Fibroblast of lung (primary cell): Measurements from ENCODE around the gene RNF11. TPM values are rescaled to one million over a fixed set of nuclear protein-coding genes. Genes with fewer than 3 reads are reported as not detected.

Experiments
- DNase-seq, 2 donors: peaks; one replicate each; pipeline versions ENCODE4 v3.0.0 to v3.0.0-alpha.2; 2010; ENCODE audit warnings: low read depth in 2 of 2
- H2AFZ ChIP-seq: 2 replicates; pipeline ENCODE4 v1.5.1; 2012; ENCODE audit warnings: low read length, control low read depth, inconsistent platforms
- H3K27ac ChIP-seq: 2 replicates; pipeline ENCODE4 v1.5.1; 2011; ENCODE audit warnings: low read length, control low read depth; ENCODE audit not compliant: insufficient read depth
- H3K27me3 ChIP-seq: 2 replicates; pipeline ENCODE4 v1.5.1; 2011; ENCODE audit warnings: mild to moderate bottlenecking, low read length; ENCODE audit not compliant: control insufficient read depth, insufficient read depth
- H3K36me3 ChIP-seq: 2 replicates; pipeline ENCODE4 v1.5.1; 2011; ENCODE audit warnings: low read length; ENCODE audit not compliant: control insufficient read depth, insufficient read depth
- H3K4me1 ChIP-seq: 2 replicates; pipeline ENCODE4 v1.5.1; 2011; ENCODE audit warnings: low read length; ENCODE audit not compliant: control insufficient read depth, insufficient read depth; ENCODE audit errors: extremely low read depth
- H3K4me2 ChIP-seq: 2 replicates; pipeline ENCODE4 v1.5.1; 2011; ENCODE audit warnings: low read length, control low read depth; ENCODE audit not compliant: insufficient read depth; ENCODE audit errors: extremely low read depth
- H3K4me3 ChIP-seq, 4 experiments: fragments of 200-600 bp in 1 of 4; sonication (generic) in 1 of 4; replicated peaks in 1 of 4; 2 replicates each; pipeline ENCODE4 v1.5.1; 2011 to 2016; ENCODE audit warnings: low read length in 4 of 4, low read depth in 3 of 4, mild to moderate bottlenecking in 3 of 4, control low read depth in 2 of 4, inconsistent platforms in 1 of 4, mixed read lengths in 1 of 4; ENCODE audit not compliant: insufficient read depth in 1 of 4; ENCODE audit errors: control extremely low read depth in 1 of 4
- H3K79me2 ChIP-seq: 2 replicates; pipeline ENCODE4 v1.5.1; 2012; ENCODE audit warnings: mild to moderate bottlenecking, low read length, inconsistent platforms; ENCODE audit not compliant: control insufficient read depth, insufficient read depth
- H3K9ac ChIP-seq: 2 replicates; pipeline ENCODE4 v1.5.1; 2011; ENCODE audit warnings: mild to moderate bottlenecking, low read length, control low read depth; ENCODE audit not compliant: insufficient read depth
- H3K9me3 ChIP-seq: 2 replicates; pipeline ENCODE4 v1.5.1; 2012; ENCODE audit warnings: low read depth, low read length; ENCODE audit not compliant: control insufficient read depth, insufficient read depth
- H4K20me1 ChIP-seq: 2 replicates; pipeline ENCODE4 v1.5.1; 2011; ENCODE audit warnings: low read length; ENCODE audit not compliant: control insufficient read depth, insufficient read depth; ENCODE audit errors: extremely low read depth
- EZH2 ChIP-seq: IDR thresholded peaks from 2 replicates; pipeline ENCODE4 v1.5.1; 2012; ENCODE audit warnings: low read length, control low read depth, mild to moderate bottlenecking; ENCODE audit errors: missing control alignments
- polyA minus RNA-seq: library from RNA; depleted of rRNA, polyadenylated mRNA; stranded (reverse); fragments of >200 nt; gene quantifications from 2 replicates; pipeline ENCODE4 v1.2.3, GENCODE V29; 2011; ENCODE audit warnings: low replicate concordance
- polyA plus RNA-seq, 2 donors: library from polyadenylated mRNA; depleted of rRNA in 1 of 2; stranded (reverse) in 1 of 2; unstranded in 1 of 2; fragments of >200 nt; gene quantifications; 2 replicates each; pipeline ENCODE4 v1.2.1, GENCODE V29; 2011 to 2012; ENCODE audit warnings: missing spikeins in 1 of 2
- total RNA-seq: library from RNA; depleted of rRNA; stranded (reverse); fragments of >200 nt; gene quantifications from 2 replicates; pipeline ENCODE4 v1.2.1, GENCODE V29; 2014
- TF ChIP-seq, protein P1 (sequence below), 2 donors: IDR thresholded peaks in 1 of 2; conservative IDR thresholded peaks in 1 of 2; 1 replicate in 1 of 2; 2 replicates in 1 of 2; pipeline ENCODE4 v1.5.1; 2011 to 2012; ENCODE audit warnings: low read length in 2 of 2, control low read depth in 1 of 2, inconsistent platforms in 1 of 2, low read depth in 1 of 2, mild to moderate bottlenecking in 1 of 2

Gene RNF11
- total RNA-seq (97.6 and 116 TPM in 2 replicates), polyA plus RNA-seq (150 and 209 TPM in 2 replicates), polyA minus RNA-seq (118 and 123 TPM in 2 replicates)
- 104 and 119 TPM in 2 replicates for polyA plus RNA-seq (2012)

- no peaks in the 10 kb centered on the region for H3K27me3 ChIP-seq
These were observed at the start of gene RNF11 for GRCh38 chr1:51235673-51236530. RNF11 (plus strand) TSS chr1:51236273; CDS start chr1:51236757, 484 bp downstream.

DNA sequence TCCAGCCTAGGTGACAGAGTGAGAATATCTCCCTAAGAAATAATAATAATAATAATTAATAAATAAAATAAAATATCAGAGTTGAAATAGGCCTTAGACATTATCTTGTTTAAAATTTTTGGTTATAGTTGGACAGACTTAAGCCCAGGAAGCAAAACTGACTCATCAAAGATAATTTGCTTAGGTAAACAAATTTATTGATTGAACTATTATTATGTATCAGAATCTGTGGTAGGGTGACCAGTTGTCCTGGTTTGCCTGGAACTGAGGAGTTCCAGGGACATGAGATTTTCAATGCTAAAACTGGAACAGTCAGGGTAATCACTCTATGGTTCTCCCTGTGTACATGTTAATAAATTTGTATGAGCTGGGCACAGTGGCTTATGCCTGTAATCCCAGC lies 47.8 kb upstream of the RNF11 start:
- Histone ChIP-seq H3K4me2 (no peak overlapping the region), H3K9ac (no peak overlapping the region), H3K9me3 (no peaks in the 10 kb centered on the region), H3K27me3 (no peaks in the 10 kb centered on the region), H3K4me3 (no peak overlapping the region), H2AFZ (no peak overlapping the region), H3K27ac (no peak overlapping the region), H3K4me1 (no peaks in the 10 kb centered on the region), H4K20me1 (no peaks in the 10 kb centered on the region), H3K36me3 (no peaks in the 10 kb centered on the region), H3K79me2 (no peaks in the 10 kb centered on the region)
- DNase-seq: no peak
- TF ChIP-seq, protein P1, sequence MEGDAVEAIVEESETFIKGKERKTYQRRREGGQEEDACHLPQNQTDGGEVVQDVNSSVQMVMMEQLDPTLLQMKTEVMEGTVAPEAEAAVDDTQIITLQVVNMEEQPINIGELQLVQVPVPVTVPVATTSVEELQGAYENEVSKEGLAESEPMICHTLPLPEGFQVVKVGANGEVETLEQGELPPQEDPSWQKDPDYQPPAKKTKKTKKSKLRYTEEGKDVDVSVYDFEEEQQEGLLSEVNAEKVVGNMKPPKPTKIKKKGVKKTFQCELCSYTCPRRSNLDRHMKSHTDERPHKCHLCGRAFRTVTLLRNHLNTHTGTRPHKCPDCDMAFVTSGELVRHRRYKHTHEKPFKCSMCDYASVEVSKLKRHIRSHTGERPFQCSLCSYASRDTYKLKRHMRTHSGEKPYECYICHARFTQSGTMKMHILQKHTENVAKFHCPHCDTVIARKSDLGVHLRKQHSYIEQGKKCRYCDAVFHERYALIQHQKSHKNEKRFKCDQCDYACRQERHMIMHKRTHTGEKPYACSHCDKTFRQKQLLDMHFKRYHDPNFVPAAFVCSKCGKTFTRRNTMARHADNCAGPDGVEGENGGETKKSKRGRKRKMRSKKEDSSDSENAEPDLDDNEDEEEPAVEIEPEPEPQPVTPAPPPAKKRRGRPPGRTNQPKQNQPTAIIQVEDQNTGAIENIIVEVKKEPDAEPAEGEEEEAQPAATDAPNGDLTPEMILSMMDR (conservative IDR thresholded peaks at IDR 0.05 in 1 of 2, IDR thresholded peaks at IDR 0.05 in 1 of 2; ENCODE audit: low read depth in 1 of 2, low read length in 2 of 2): no peak
- no peak for TF ChIP-seq EZH2

More at GRCh38 chr1:51235673-51236530, at the start of gene RNF11:
- peak within 1 kb of the TSS; percentile 94 to 98 (median 96) for H3K4me3 ChIP-seq
- no peaks in the 10 kb centered on the region for H3K9me3 ChIP-seq
- H3K4me1 ChIP-seq: peaks cover 9% of the 10 kb centered on the region
- H4K20me1 ChIP-seq: no peaks in the 10 kb centered on the region
- DNase-seq: peak; percentile 83 to 85
- no peak for TF ChIP-seq EZH2
- TF ChIP-seq, protein P1 (conservative IDR thresholded peaks at IDR 0.05 in 1 of 2, IDR thresholded peaks at IDR 0.05 in 1 of 2; ENCODE audit: low read depth in 1 of 2, low read length in 2 of 2): no peak
- H3K27ac ChIP-seq: peak within 1 kb of the TSS; percentile 92
- H2AFZ ChIP-seq: peak within 1 kb of the TSS; percentile 89
- peaks cover 44% of the 10 kb centered on the region for H3K79me2 ChIP-seq
- peak within 1 kb of the TSS; percentile 85 for H3K9ac ChIP-seq
- H3K4me2 ChIP-seq: peak within 1 kb of the TSS; percentile 85
- no peaks in the 10 kb centered on the region for H3K36me3 ChIP-seq

- Histone ChIP-seq H3K9ac (no peak overlapping the region), H4K20me1 (no peaks in the 10 kb centered on the region), H3K4me3 (no peak overlapping the region), H3K4me2 (no peak overlapping the region), H3K4me1 (no peaks in the 10 kb centered on the region), H2AFZ (no peak overlapping the region), H3K9me3 (no peaks in the 10 kb centered on the region), H3K27me3 (no peaks in the 10 kb centered on the region), H3K79me2 (no peaks in the 10 kb centered on the region), H3K27ac (no peak overlapping the region), H3K36me3 (no peaks in the 10 kb centered on the region)
- no peak for TF ChIP-seq EZH2
- TF ChIP-seq, protein P1 (conservative IDR thresholded peaks at IDR 0.05 in 1 of 2, IDR thresholded peaks at IDR 0.05 in 1 of 2; ENCODE audit: low read depth in 1 of 2, low read length in 2 of 2): peak; percentile 95 to 97
- DNase-seq: peak; percentile 67 to 84
These were observed 46.5 kb upstream of the RNF11 start for GRCh38 chr1:51189421-51190073.
